GM18951 (cell line): ENCODE results near the gene DHRSX.
"Not testable (repeated sequence)": the region's sequence is repeated elsewhere in the genome, so short reads cannot be mapped to it uniquely, and the experiment has no call there.

Source experiments
- POLR2A ChIP-seq: IDR thresholded peaks from 4 replicates; pipeline ENCODE4 v1.6.1; 2011; ENCODE audit warnings: mild to moderate bottlenecking; ENCODE audit not compliant: insufficient read length, insufficient read depth; ENCODE audit errors: extremely low read depth
- in situ Hi-C: fragments of 300-500 bp; cut with MboI; formaldehyde crosslinking; loops from one replicate; pipeline ENCODE4 v1.12.0; 2022; ENCODE audit warnings: low sequenced_read_pairs, mixed read lengths, inconsistent platforms; ENCODE audit not compliant: unreplicated experiment

Gene DHRSX

GRCh38 chrX:2397229-2398063 lies 103.3 kb downstream of the DHRSX start:
- no peak for TF ChIP-seq POLR2A
- in situ Hi-C loops, result no loop called here

DNA sequence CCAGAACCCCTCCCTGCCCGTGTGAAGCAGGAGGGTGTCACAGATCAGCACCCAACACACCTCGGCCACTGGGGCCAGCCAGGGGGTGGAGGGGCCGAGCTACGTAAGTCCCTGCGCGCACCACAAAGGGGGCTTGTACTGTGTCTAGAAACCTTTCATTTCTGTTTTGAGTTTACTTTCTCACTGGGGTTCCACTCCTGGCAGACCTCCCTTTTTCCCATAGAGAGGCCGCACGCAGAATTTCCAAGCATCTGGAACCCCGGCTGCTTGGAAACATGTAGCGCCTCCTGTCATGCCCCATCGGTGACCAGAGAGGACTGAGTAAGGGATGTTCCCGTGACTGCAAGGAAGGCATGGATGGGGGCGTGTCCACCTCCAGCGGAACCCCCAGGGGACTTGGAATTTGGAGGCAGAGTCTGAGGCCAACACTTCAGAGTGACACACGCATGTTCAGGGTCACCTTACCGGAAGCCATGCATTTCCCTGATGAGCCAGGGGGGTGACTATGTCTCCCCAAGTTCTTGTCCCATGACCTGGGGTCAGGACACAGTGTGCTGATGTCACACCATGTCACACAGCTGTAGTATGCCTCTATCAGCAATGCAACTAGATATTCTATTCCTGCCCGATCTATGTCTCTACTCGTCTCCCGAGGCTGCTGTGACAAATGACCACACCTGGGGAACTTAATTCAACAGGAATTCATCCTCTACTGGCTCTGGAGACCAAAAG lies 105.3 kb downstream of the DHRSX start:
- TF ChIP-seq POLR2A, result no peak
- in situ Hi-C loops, result no loop called here

DNA sequence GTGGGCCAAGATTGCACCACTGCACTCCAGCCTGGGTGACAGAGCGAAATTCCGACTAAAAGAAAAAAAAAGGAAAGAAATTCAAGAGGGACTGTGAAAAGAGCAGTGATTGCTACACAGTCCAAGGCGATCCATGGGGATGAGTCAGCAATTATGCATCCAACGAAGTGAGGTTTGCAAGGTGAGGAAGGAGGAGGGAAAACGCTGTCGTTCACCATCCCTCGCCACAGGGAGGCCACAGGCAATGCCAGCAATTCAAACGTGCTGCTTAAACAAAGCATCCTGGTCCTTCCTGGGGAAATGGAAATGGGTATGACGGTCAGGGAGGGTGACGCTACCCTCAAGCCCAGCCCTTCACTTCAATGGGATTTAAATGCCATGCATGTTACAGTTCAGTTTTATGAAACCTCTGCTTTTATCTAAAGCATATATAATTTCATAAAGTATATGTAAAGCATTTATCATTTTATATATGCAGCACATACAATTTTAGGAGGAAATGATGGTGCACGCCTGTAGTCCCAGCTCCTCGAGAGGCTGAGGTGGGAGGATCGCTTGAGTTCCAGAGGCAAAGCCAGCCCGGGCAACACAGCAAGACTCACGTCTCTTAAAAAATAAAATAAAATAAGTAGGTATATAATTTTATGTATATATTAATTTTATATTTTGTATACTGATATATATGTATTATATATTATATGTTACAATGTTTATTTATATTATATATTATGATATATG lies 108.7 kb downstream of the DHRSX start:
- TF ChIP-seq POLR2A, result no peak
- in situ Hi-C loops, result no loop called here

- no peak for TF ChIP-seq POLR2A
- in situ Hi-C loops, result no loop called here
These were observed 110.0 kb downstream of the DHRSX start for GRCh38 chrX:2390754-2391153.

DNA sequence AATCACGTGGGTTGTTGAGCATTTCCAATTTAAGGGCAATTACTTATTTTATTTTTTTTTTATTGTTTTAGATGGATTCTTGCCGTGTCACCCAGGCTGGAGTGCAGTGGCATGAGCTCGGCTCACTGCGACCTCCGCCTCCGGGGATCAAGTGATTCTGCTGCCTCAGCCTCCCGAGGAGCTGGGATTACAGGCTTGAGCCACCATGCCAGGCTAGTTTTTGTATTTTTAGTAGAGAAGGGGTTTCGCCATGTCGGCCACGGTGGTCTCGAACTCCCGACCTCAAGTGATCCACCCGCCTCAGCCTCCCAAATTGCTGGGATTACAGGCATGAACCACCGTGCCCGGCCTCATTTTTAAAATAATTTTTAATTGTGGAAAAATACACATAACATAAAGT lies 111.0 kb downstream of the DHRSX start:
- in situ Hi-C loops, result not testable (repeated sequence)

GRCh38 chrX:2389324-2389723 lies 111.5 kb downstream of the DHRSX start:
- in situ Hi-C loops, result no loop called here
- no peak for TF ChIP-seq POLR2A

DNA sequence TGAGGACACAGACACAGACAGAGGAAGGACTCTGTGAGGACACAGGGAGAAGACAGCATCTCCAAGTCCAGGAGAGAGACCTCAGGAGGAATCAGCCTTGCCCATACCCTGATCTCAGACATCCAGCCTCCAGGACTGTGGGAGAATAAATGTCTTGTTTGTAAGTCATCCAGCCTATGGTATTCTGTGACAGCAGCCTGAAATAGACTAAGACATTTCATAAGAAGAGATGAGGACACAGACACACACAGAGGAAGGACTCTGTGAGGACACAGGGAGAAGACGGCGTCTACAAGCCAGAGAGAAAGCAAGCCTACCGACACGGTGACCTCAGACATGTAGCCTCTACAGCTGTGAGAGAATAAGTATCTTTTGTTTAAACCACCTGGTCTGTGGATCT lies 112.1 kb downstream of the DHRSX start:
- no peak for TF ChIP-seq POLR2A
- in situ Hi-C loops, result no loop called here

- no peak for TF ChIP-seq POLR2A
- in situ Hi-C loops, result no loop called here
These were observed 113.0 kb downstream of the DHRSX start for GRCh38 chrX:2387614-2388239.

DNA sequence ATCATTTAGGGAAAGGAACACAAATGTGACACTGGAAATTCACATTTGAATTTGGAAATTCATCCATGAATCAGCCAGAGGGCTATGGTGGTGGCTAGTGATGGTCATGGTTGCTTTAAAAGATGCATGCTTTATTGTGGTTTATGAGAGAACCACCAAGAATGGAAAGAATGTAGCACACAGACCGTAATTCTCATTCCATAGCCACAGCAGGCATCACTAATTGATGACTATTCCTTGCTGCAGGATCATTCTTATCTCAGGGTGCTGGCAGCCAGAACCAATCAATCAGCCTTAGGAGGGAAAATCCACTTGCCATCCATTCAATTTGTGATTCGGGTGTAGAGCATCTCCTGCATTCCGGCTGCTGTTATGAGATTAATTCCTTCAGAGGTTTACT lies 115.6 kb downstream of the DHRSX start:
- in situ Hi-C loops, result no loop called here
- no peak for TF ChIP-seq POLR2A

GRCh38 chrX:2384486-2384885 lies 116.3 kb downstream of the DHRSX start:
- in situ Hi-C loops, result no loop called here
- no peak for TF ChIP-seq POLR2A

GRCh38 chrX:2383735-2384134 lies 117.0 kb downstream of the DHRSX start:
- in situ Hi-C loops, result no loop called here
- TF ChIP-seq POLR2A, result no peak

DNA sequence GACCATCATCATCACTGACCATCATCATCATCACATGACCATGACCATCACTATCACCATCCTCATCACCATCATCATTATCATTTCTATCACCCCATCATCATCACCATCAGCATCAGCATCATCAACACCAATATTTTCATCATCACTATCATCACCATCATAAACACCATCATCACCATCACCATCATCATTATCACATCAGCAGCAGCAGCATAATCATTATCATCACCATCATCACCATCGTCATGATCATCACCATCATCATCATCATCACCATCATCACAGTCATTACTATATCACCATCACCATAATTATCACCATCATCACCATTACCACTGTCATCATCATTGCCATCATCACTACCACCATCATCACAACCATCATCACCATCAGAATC lies 117.6 kb downstream of the DHRSX start:
- in situ Hi-C loops, result no loop called here
- no peak for TF ChIP-seq POLR2A

GRCh38 chrX:2382433-2383048 lies 118.2 kb downstream of the DHRSX start:
- in situ Hi-C loops, result not testable (repeated sequence)
